Mesenteric fat pad (tissue), 1 donor: Measurements from ENCODE around the gene KRTAP4-16. TPM values are rescaled to one million over a fixed set of nuclear protein-coding genes. Genes with fewer than 3 reads are reported as not detected.
"Not testable (repeated sequence)": the region's sequence is repeated elsewhere in the genome, so short reads cannot be mapped to it uniquely, and the experiment has no call there.

Experiments used
- DNase-seq: peaks from one replicate; pipeline ENCODE4 v3.0.0-alpha.2; 2020; ENCODE audit warnings: low spot score
- total RNA-seq: library from RNA; stranded (reverse); fragmentation: NEBNext Ultra II Directional; extraction: Animal tissue kit (Norgen Biotek cat#: 25700); gene quantifications from one replicate; pipeline ENCODE4 v1.2.1, GENCODE V29; 2021
- donor health status: DM: yes; HTN: yes; CAD: no.

The KRTAP4-16 gene
- total RNA-seq, 1 donor from 2014 or later: not detected

DNA sequence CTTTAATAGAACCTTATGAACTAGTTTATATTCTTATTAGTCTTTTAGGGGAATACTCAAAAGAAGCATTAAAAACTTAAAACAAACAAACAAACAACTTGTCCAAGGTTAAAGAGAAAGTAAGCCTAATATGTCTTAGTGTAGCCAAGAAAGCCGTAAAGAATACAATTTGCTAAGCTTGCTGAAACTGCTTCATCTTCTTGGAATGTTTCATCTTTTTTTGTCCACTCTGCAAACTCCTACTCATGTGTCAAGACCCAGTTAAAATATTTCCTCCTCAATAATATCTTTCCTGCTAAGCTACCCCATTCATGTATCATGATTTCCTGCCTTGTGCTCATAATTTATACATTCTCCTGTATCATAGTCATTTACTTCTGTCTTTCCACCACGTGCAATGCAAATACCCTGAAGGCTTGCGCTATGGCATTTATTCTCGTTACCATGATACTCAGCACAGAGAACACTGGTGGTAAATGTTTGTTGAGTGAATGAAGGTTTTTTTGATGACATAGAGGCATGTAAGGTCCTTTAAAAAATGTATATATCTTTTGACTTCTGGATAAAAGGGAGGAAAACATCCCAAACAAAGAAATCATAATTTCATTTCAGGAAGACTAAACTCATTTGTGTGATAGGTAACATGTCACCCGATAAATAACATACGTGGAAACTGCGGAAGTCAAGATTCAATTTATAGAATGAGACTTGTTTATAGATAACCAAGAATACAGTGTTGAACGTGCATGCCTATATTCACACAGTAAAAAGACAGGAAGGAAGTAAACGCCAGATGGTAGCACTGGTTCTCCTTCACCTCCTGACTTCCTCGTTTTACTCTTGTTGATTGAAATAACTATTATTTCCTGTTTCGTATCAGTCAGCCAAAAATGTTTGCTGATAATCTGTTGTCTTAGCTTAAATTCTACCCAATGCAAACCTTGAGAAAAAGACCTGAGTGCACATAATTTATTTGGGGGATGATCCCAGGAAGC lies 18.0 kb upstream of the KRTAP4-16 start:
- not testable (repeated sequence) for DNase-seq

DNA sequence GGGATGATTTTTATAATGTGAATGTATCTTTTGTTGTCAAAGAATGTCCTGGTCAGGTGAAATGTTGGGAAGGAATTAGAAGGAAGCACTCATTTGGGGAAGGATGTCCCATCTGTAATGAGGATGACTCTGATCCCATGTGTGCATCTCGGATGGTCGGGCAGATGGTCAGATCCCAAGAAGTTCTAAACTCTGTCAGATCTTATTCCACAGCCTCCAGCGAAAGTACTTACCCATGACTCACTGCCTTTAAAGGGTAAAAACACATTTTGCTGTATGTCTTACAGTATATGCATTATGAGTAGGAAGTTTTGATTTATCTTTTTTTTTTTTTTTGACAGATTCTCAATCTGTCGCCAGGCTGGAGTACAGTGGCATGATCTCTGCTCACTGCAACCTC lies 16.7 kb upstream of the KRTAP4-16 start:
- DNase-seq: no peak

DNA sequence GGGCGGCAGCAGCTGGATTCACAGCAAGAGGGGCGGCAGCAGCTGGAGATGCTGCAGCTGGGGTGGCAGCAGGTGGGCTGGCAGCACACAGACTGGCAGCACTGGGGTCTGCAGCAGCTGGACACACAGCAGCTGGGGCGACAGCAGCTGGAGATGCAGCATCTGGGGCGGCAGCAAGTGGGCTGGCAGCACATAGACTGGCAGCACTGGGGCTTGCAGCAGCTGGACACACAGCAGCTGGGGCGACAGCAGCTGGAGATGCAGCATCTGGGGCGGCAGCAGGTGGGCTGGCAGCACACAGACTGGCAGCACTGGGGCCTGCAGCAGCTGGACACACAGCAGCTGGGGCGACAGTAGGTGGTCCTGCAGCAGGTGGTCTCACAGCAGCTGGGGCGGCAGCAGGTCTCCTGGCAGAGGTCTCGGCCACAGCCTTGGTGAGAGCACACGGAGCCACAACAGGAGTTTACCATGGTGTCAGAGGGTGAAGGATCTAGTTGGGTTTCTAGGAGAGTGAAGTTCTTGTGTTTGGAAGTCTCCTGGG lies 15.9 kb upstream of the KRTAP4-16 start, which contains the start of gene KRTAP4-11:
Gene KRTAP4-11 (minus strand): TSS at position 528 of the 541 bp plus-strand sequence. CDS start 58 bp downstream, at position 470.
- not testable (repeated sequence) for DNase-seq

DNA sequence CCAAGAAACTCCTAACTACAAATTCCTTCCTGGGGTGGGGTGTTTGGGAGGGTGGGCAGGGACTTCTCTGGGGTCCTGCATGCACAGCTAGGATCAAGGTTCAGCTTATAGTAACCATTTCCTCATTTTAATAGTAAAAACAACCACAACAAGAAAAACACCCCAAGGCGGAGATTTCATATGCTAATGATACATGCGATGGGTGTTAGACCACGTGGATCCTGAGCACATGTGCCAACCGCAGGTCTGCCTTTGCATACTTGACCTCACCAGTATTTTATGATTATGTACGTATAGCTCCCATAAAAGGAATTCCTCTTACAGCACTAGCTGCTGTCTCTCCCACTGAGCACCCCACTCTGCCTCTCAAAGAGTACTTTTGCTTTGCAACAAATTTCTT lies 14.3 kb upstream of the KRTAP4-16 start:
- DNase-seq: no peak

DNA sequence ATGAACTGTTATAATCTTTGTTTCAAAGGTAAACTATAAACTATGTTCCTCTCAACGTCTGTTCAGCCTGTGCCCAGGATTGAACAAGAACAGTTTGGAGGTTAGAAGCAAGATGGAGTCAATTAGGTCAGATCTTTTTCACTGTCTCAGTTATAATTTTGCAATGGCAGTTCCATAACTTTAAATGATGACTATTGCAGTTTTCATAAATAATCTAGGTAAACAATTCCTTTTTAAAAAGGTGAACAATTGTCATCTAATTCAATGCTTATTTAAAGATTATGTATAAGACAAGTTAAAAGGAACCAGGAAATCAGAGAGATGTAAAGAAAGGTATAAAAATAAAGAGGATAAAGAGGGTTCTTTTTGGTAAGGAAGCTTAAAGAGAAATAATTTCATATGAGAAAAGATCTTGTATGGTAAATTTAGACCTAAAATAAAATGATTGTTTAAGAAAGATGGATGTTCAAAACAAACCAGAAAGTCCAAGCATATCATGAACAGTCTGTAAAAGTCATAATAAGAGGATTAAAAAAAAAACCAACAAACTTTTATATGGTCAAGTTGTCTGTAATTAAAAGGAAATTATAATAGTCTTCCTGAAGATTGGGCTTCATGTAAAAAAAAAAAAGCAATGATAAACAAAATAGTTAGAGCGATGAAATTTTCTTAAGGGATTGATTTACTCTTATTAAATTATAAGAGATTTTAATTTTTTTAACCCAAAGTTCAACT lies 9.3 kb upstream of the KRTAP4-16 start:
- no peak for DNase-seq

DNA sequence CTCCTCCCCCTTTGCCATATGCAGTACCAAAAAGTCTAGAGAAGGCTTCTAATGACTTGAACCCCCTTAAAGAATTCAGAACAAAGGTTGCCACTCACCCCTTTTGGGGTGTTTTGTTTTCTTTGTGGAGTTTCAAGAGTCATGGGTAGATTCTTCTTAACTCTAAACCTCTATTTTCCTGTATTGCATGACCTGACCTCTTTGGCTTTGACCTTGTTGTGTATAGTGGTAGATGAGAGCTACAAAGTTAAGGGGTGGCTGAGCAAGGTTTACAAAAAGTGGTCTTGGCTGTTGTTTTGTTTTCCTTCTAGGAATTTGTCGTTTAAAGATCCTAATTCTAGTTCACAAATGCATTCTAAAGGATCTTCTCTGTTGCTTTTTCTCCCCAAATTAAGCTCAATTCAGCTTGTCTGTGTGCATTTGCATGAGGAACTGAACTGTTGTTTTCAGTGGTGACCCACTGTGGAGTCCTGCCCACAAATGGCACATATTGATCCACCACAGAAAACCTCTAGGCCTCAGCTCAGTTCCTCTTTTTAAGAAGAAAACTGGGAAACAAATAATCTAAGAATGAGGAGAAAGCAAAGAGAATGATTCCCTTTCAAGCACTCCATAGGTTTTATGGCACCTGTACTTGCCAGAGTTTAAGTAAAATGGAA lies 6.8 kb upstream of the KRTAP4-16 start:
- DNase-seq: not testable (repeated sequence)

DNA sequence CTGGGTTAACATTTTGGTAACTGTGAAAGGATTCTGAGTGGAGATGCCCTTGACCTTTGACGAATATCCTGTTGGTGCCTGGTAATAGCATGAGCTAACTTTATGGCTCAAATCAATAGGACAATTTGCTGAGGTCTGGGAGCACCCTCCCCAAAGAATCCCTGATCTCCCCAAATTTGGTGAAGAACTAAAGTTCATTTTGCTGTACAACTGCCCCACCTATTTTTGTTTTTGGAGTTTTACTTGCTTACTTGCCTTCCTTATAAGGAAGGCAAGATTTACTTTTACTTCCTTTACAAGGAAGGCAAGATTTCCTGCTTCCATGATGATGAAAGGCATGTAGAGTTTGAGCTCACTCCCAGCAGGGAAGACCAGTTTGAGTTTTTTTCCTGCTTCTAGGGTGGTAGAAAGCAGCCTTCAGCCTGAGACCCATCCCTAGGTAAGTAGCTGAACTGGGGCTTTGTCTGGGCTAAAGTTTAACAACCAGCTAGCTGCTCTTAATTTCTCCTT lies 6.0 kb upstream of the KRTAP4-16 start:
- no peak for DNase-seq

DNA sequence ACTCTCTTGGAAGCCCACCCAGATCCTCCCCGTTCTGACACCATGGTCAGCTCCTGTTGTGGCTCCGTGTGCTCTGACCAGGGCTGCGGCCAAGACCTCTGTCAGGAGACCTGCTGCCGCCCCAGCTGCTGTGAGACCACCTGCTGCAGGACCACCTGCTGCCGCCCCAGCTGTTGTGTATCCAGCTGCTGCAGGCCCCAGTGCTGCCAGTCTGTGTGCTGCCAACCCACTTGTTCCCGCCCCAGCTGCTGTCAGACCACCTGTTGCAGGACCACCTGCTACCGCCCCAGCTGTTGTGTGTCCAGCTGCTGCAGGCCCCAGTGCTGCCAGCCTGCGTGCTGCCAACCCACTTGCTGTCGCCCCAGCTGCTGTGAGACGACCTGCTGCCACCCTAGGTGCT lies 3.3 kb upstream of the KRTAP4-16 start, which contains the start of gene KRTAP4-9:
Gene KRTAP4-9 (plus strand): TSS at position 43 of the 400 bp plus-strand sequence. CDS start 0 bp downstream, at position 43.
- DNase-seq: not testable (repeated sequence)

DNA sequence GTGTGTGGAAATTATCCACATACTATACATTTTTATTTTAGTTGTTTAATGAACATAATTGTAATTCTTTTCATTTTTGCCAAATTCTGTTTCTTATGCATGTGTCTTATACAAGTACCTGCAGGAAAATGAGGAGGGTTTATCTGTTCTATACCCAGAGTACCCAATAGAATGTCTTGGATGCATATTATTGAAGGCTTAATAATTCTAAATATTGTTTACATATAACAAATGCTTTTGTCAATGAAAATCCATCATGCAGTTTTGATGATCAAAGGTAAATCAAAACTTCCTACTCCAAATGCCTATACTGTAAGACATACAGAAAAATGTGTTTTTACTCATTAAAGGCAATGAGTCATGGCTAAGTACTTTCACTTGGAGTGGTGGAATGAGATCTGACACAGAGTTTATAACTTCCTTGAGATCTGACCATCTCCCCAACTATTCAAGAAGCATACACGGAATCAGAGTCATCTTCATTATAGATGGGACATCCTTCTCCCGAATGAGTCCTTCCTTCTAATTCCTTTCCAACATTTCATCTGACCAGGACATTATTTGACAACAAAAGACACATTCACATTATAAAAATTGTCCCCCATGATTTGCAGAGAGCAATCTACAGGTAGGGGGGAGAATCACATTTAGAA lies 2.5 kb upstream of the KRTAP4-16 start:
- DNase-seq: not testable (repeated sequence)

DNA sequence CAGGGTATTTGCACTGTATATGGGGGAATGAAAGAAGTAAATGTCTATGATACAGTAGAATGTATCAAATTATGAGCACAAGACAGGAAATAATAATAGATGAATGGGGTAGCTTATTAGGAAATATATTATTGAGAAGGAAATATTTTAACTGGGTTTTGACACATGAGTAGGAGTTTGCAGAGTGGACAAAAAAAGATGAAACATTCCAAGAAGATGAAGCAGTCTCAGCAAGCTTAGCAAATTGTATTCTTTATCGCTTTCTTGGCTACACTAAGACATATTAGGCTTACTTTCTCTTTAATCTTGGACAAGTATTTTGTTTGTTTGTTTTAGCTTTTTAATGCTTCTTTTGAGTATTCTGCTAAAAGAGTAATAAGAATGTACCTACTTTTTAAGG lies 1.9 kb upstream of the KRTAP4-16 start:
- no peak for DNase-seq

DNA sequence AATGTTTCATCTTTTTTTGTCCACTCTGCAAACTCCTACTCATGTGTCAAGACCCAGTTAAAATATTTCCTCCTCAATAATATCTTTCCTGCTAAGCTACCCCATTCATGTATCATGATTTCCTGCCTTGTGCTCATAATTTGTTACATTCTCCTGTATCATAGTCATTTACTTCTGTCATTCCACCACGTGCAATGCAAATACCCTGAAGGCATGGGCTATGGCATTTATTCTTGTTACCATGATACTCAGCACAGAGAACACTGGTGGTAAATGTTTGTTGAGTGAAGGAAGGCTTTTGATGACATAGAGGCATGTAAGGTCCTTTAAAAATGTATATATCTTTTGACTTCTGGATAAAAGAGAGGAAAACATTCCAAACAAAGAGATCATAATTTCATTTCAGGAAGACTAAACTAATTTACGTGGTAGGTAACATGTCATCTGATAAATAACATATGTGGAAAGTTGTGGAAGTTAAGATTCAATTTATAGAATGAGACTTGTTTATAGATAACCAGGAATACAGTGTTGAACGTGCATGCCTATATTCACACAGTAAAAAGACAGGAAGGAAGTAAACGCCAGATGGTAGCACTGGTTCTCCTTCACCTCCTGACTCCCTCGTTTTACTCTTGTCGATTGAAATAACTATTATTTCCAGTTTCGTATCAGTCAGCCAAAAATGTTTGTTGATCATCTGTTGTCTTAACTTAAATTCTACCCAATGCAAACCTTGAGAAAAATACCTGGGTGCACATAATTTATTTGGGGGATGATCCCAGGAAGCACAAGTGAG lies 2.1 kb downstream of the KRTAP4-16 start:
- not testable (repeated sequence) for DNase-seq

DNA sequence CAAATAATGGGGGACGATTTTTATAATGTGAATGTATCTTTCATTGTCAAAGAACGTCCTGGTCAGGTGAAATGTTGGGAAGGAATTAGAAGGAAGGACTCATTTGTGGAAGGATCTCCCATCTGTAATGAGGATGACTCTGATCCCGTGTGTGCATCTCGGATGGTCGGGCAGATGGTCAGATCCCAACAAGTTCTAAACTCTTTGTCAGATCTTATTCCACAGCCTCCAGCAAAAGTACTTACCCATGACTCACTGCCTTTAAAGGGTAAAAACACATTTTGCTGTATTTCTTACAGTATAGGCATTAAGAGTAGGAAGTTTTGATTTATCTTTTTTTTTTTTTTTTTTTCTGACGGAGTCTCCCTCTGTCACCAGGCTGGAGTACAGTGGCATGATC lies 3.5 kb downstream of the KRTAP4-16 start:
- no peak for DNase-seq

DNA sequence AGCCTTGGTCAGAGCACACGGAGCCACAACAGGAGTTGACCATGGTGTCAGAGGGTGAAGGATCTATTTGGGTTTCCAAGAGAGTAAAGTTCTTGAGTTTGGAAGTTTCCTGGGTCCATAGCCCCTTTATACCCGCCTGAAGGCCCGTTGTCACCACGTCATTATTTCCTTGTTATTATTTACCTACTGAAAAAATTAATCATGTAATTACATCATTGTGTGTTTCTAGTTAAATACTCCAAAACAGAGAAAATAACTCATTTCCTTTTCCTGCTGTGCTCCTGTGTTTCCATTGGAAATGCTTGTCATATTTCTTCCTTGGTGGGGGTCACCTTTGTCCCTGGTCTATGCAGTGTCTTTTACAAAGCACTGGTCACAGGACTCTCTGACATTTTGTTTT lies 4.0 kb downstream of the KRTAP4-16 start, which contains the start of gene KRTAP4-8:
Gene KRTAP4-8 (minus strand): TSS at position 101 of the 400 bp plus-strand sequence. CDS start 58 bp downstream, at position 43.
- DNase-seq: no peak

DNA sequence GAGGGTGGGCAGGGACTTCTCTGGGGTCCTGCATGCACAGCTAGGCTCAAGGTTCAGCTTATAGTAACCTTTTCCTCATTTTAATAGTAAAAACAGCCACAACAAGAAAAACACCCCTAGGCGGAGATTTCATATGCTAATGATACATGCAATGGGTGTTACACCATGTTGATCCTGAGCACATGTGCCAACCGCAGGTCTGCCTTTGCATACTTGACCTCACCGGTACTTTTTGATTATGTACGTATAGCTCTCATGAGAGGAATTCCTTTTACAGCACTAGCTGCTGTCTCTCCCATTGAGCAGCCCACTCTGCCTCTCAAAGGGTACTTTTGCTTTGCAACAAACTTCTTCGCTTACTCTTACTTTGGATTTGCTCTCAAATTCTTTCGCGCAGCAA lies 6.0 kb downstream of the KRTAP4-16 start:
- no peak for DNase-seq

DNA sequence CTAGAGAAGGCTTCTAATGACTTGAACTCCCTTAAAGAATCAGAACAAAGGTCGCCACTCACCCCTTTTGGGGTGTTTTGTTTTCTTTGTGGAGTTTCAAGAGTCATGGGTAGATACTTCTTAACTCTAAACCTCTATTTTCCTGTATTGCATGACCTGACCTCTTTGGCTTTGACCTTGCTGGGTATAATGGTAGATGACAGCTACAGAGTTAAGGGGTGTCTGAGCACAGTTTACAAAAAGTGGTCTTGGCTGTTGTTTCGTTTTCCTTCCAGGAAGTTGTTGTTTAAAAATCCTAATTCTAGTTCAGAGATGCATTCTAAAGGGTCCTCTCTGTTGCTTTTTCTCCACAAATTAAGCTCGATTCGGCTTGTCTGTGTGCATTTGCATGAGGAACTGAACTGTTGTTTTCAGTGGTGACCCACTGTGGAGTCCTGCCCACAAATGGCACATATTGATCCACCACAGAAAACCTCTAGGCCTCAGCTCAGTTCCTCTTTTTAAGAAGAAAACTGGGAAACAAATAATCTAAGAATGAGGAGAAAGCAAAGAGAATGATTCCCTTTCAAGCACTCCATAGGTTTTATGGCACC lies 13.2 kb downstream of the KRTAP4-16 start:
- DNase-seq: not testable (repeated sequence)

DNA sequence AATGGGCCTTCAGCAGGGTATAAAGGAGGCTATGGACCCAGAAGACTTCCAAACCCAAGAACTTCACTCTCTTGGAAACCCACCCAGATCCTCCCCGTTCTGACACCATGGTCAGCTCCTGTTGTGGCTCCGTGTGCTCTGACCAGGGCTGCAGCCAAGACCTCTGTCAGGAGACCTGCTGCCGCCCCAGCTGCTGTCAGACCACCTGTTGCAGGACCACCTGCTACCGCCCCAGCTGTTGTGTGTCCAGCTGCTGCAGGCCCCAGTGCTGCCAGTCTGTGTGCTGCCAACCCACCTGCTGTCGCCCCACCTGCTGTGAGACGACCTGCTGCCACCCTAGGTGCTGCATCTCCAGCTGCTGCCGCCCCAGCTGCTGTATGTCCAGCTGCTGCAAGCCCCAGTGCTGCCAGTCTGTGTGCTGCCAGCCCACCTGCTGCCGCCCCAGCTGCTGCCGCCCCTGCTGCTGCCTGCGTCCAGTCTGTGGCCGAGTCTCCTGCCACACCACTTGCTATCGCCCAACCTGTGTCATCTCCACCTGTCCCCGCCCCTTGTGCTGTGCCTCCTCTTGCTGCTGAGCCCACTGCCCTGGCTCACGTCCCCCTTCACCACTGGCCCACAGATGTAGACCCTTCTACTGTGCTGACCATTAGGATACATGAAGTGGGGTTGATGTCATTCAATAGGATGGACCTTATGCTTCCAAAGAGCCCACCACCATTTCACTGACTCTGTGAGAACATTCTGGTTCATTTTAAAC lies 17.7 kb downstream of the KRTAP4-16 start, which contains the start of gene KRTAP4-7:
Gene KRTAP4-7 (plus strand): TSS at position 51 of the 757 bp plus-strand sequence. CDS start 57 bp downstream, at position 108.
- DNase-seq: not testable (repeated sequence)

DNA sequence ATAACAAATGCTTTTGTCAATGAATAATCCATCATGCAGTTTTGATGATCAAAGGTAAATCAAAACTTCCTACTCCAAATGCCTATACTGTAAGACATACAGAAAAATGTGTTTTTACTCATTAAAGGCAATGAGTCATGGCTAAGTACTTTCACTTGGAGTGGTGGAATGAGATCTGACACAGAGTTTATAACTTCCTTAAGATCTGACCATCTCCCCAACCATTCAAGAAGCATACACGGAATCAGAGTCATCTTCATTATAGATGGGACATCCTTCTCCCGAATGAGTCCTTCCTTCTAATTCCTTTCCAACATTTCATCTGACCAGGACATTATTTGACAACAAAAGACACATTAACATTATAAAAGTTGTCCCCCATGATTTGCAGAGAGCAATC lies 18.6 kb downstream of the KRTAP4-16 start:
- DNase-seq: not testable (repeated sequence)

DNA sequence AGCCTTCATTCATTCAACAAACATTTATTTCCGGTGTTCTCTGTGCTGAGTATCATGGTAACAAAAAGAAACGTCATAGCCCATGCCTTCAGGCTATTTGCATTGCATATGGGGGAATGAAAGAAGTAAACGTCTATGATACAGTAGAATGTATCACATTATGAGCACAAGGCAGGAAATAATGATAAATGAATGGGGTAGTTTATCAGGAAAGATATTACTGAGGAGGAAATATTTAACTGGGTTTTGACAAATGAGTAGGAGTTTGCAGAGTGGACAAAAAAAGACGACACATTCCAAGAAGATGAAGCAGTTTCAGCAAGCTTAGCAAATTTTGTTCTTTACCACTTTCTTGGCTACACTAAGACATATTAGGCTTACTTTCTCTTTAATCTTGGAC lies 19.4 kb downstream of the KRTAP4-16 start:
- DNase-seq: no peak
